Activated CD4-positive, alpha-beta T cell treated with anti-CD3 and anti-CD28 coated beads for 36 hours (primary cell): ENCODE measurements around the gene BFSP1. TPM values are rescaled to one million over a fixed set of nuclear protein-coding genes. Genes with fewer than 3 reads are reported as not detected.

Experiments
- ATAC-seq: fragments of 200-7000 bp; cut with Tn5 transposase; one replicate; pipeline ENCODE4 v1.10.0; 2021; ENCODE audit warnings: mild to moderate bottlenecking, moderate library complexity
- CTCF ChIA-PET: fragments of 350-600 bp; sonication (Branson Sonifier 250); formaldehyde crosslinking; loops from one replicate; lab custom pipeline; 2021; ENCODE audit warnings: antibody characterized with exemption; lab: Charles Lee
- POLR2A ChIA-PET: fragments of 350-600 bp; sonication (Branson Sonifier 250); formaldehyde crosslinking; loops from one replicate; lab custom pipeline; 2021; ENCODE audit warnings: antibody characterized with exemption, inconsistent platforms; lab: Charles Lee
- DNase-seq: peaks from one replicate; pipeline ENCODE4 v3.0.0-alpha.2; 2020
- H3K27ac Mint-ChIP-seq: one replicate; pipeline ENCODE4 v1.8.0; 2021; ENCODE audit warnings: mixed read lengths
- H3K27me3 Mint-ChIP-seq: one replicate; pipeline ENCODE4 v1.8.0; 2021; ENCODE audit warnings: mixed read lengths
- H3K36me3 Mint-ChIP-seq: one replicate; pipeline ENCODE4 v1.8.0; 2021; ENCODE audit warnings: low read depth, mixed read lengths
- H3K4me1 Mint-ChIP-seq: one replicate; pipeline ENCODE4 v1.8.0; 2021; ENCODE audit warnings: mixed read lengths
- H3K4me3 Mint-ChIP-seq: one replicate; pipeline ENCODE4 v1.8.0; 2021; ENCODE audit warnings: mild to moderate bottlenecking, moderate library complexity, mixed read lengths
- H3K9me3 Mint-ChIP-seq: one replicate; pipeline ENCODE4 v1.8.0; 2021; ENCODE audit warnings: low read depth, mixed read lengths
- intact Hi-C, 2 experiments: fragments of 100-400 bp; cut with DNase I in 1 of 2; cut with micrococcal nuclease in 1 of 2; formaldehyde crosslinking; loops; one replicate each; pipeline versions ENCODE4 v1.14.2 to v1.15.1; 2022 to 2024; cut with DNase I, micrococcal nuclease
- total RNA-seq, 2 experiments: library from RNA; stranded (reverse); gene quantifications; one replicate each; pipeline ENCODE4 v1.2.3, GENCODE V29; 2021

BFSP1 gene
- total RNA-seq, 2 experiments from 2014 or later: 0.12 to 0.23 TPM

DNA sequence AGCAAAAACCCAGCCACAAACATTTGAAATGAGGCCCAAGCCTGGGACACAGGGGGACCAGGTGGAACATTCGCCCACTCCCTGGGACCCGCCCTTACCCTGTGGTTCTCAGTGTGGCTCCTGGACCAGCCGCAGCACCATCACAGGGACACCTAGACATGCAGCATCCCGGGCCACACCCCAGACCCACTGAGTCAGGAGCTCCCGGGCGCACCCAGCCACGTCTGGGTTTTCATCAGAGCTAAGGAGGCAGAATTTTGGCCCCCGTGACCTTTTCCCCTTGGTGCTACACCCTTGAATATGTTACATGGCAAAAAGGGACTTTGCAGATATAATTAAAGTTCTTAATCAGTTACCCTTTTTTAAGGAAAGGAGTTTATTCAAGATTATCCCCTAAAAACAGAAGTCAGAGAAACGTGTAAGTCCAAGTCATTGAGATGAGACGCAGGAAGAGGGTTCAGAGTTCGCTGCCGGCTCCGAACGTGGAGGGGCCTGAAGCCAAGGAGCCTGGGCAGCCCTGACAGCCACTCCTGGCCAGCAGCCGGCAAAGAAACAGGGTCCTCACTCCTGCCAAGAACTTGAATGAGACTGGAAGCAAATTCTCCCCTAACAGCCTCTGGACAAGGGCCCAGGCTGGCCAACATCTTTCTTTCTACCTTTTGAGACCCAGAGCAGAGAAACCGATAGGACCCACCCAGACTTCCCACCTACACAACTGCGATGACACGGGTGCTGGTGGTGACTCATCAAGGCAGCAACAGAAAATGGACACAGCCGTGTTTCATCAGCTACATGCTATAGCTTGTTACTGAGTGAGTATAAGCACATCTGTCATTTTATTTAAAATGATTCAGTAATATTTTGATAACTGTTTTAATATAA, 25.3 kb downstream of the BFSP1 start:
- Mint-ChIP-seq H3K4me1 (peaks cover 28% of the 10 kb centered on the region), H3K4me3 (peak overlapping the region; percentile 70), H3K27ac (peak overlapping the region; percentile 80), H3K36me3 (no peaks in the 10 kb centered on the region), H3K27me3 (no peaks in the 10 kb centered on the region), H3K9me3 (no peaks in the 10 kb centered on the region)
- DNase-seq: peak; percentile 76
- POLR2A ChIA-PET: interaction anchor here (0.7 to 1.7 kb wide), 2 partner anchors 65 to 177 kb away, joined by 3 to 5 read pairs; no protein-coding TSS in a partner anchor
- intact Hi-C loops: loop anchor here (1.0 to 10.0 kb wide), 10 partner anchors 24 to 771 kb away; partner anchors contain the start of genes RRBP1 (in 2 of the 2), DSTN (in 1 of the 2), KAT14 (in 1 of the 2) and PET117 (in 1 of the 2)
- CTCF ChIA-PET: interaction anchor here (0.6 to 4.6 kb wide), 26 partner anchors 8 to 515 kb away, joined by 3 to 33 read pairs (median 4); partner anchors contain the start of genes BFSP1, DSTN and RRBP1
- peak; percentile 70 for ATAC-seq

DNA sequence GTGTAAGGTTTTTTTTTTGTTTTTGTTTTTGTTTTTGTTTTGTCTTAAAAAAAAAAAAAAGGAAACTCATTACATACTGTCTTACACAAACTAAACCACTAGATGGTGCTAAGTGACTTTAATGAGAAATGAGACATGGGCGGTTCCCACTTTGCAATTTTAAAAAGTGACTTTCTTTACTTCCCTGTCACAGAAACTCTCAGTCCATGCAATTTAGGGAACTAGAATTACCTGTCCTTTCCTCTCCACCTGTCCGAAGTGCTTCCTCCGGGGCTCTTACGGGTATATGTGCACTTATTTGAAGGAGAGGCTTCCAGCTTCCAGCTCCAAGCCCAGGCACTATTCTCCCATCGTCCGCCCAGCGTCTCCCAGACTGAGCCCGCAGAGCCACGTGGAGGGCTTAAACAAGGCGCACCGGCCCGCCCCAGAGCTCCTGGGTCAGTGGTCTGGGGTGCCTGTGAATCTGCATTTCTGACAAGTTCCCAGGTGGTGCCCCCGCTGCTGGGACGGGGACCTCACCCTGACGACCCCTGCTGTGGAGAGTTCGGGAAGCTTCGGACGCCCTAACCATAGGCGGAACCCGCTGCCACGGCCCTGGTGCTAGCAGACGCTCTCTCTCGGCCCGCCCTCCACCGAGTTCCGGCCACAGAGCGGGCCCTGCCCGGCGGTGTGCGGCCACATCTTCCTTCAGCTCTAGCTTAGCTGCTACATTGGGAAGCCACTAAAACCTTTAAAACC, 26.1 kb downstream of the BFSP1 start:
- intact Hi-C loops: loop anchor here (1.0 to 10.0 kb wide), 10 partner anchors 25 to 772 kb away; partner anchors contain the start of genes RRBP1 (in 2 of the 2), DSTN (in 1 of the 2), KAT14 (in 1 of the 2) and PET117 (in 1 of the 2)
- ATAC-seq (peak; percentile 68), DNase-seq (peak; percentile 53)
- H3K27ac Mint-ChIP-seq: peak overlapping the region; percentile 80
- H3K4me1 Mint-ChIP-seq: peaks cover 27% of the 10 kb centered on the region
- CTCF ChIA-PET: interaction anchor here (0.6 to 4.6 kb wide), 24 partner anchors 9 to 516 kb away, joined by 3 to 33 read pairs (median 4); partner anchors contain the start of genes BFSP1, DSTN and RRBP1
- POLR2A ChIA-PET: interaction anchor here (0.7 to 1.7 kb wide), 2 partner anchors 178 to 665 kb away, joined by 3 to 5 read pairs; no protein-coding TSS in a partner anchor
- no peaks in the 10 kb centered on the region for H3K36me3 Mint-ChIP-seq
- no peaks in the 10 kb centered on the region for H3K9me3 Mint-ChIP-seq
- H3K4me3 Mint-ChIP-seq: peak overlapping the region; percentile 70
- H3K27me3 Mint-ChIP-seq: no peaks in the 10 kb centered on the region

DNA sequence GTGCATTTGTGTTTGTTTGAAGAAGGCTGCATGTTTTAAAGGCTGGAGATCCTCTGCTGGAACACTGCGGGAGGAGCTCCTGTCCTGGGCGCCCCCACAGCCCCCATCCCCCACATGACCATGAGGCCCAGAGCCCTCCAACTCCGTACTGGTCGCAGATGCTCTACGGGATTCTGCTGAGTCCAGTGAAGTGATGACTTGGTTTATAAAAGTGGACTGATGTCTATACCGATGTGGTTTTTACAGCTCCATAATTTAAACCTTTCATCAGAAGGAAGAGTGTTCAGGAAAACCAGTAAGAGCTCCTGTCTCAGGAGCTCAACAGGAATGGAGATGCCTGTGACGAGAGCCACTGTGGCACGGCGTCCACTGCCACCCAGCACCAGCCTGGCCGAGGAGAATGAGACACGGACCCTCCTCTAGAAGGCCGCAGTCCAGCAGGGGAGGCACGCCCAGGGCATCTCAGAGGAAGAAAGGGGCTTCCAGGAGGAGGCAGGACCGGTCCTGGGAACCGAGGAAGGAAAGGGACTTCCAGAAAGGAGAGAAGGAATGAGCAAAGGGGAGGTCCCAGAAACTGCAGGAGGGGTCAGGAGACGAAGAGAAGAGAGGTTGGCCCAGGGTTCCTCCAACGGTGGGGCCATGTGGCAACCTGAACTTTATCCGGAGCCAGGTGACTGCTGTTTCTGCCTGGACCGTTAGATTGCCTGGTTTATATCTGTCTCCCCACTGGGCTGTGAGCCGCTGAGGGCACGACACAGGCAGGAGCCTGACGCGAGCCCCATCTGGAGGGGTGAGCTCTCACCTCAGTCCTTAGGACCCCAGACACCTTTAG, 26.9 kb downstream of the BFSP1 start:
- ATAC-seq (peak; percentile 14), DNase-seq (peak; percentile 10)
- no peak overlapping the region for H3K4me3 Mint-ChIP-seq
- H3K9me3 Mint-ChIP-seq: no peaks in the 10 kb centered on the region
- intact Hi-C loops: loop anchor here (1.0 to 10.0 kb wide), 6 partner anchors 33 to 773 kb away; partner anchors contain the start of genes DSTN (in 1 of the 2), KAT14 (in 1 of the 2) and PET117 (in 1 of the 2)
- no peaks in the 10 kb centered on the region for H3K27me3 Mint-ChIP-seq
- POLR2A ChIA-PET: interaction anchor here (0.7 kb wide), 1 partner anchor 666 kb away, joined by 3 read pairs; no protein-coding TSS in a partner anchor
- CTCF ChIA-PET: interaction anchor here (0.6 to 4.6 kb wide), 13 partner anchors 9 to 1089 kb away, joined by 3 to 33 read pairs (median 5); partner anchors contain the start of genes BFSP1, DSTN and RRBP1
- H3K27ac Mint-ChIP-seq: no peak overlapping the region
- H3K36me3 Mint-ChIP-seq: no peaks in the 10 kb centered on the region
- peaks cover 27% of the 10 kb centered on the region for H3K4me1 Mint-ChIP-seq

DNA sequence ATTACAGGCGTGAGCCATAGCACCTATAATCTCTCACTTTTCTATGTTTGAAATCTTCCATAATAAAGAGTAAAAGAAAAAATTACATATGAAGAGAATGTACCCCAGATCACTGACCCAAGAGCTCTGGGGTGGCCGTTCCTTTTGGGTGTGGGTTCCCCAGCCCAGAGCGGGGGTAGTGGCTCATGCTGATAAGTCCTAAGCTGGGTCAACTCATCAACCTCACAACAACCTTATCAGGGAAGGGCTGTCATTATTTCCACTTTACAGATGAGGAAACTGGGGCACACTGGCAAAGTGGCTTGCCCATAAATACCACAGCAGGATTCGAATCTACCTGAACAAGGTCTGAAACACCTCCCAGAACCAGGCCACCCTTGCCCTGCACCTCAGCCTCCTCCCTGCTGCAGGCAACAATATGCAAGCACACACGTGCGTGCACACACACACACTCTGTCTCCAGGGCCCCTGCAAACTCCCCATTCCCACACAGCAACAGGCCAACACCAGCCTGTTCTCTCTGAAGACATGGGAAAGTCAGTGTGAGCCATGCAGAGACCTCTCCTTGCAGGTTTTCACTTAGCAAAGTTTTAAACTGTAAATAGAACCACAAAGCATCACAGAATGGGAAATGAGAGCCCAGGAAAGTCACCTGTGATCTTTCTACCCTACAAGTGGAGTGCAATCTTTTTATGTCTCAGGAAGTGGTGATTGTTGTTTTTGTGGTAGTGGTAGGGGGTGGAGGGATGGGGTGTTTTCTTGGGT, 27.7 kb downstream of the BFSP1 start:
- no peak overlapping the region for H3K4me3 Mint-ChIP-seq
- H3K9me3 Mint-ChIP-seq: no peaks in the 10 kb centered on the region
- DNase-seq: no peak
- no peaks in the 10 kb centered on the region for H3K36me3 Mint-ChIP-seq
- POLR2A ChIA-PET: no interaction called here
- intact Hi-C loops: loop anchor here (1.0 to 10.0 kb wide), 6 partner anchors 33 to 773 kb away; partner anchors contain the start of genes DSTN (in 1 of the 2), KAT14 (in 1 of the 2) and PET117 (in 1 of the 2)
- H3K27me3 Mint-ChIP-seq: no peaks in the 10 kb centered on the region
- no peak for ATAC-seq
- no peak overlapping the region for H3K27ac Mint-ChIP-seq
- peaks cover 27% of the 10 kb centered on the region for H3K4me1 Mint-ChIP-seq
- CTCF ChIA-PET: interaction anchor here (0.6 to 4.6 kb wide), 8 partner anchors 10 to 1088 kb away, joined by 3 to 33 read pairs (median 16); partner anchors contain the start of genes BFSP1 and RRBP1

DNA sequence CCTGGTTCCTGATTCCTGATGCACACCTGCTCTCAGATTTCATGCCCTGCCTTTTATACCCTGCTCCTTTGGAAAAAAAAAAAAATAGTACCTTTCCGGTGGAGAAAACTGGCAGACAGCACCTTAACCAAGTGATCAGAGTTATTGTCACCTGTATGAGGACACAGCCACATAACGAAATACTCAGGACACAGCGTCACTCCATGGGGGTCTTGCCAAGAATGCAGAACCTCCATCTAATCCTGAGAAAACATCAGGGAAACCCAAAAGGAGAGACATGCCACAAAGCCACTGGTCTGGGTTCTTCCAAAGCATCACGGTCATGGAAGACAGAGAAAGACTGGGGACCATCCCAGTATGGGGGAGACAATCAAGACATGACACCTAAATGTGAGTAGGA, 29.1 kb downstream of the BFSP1 start:
- ChIA-PET CTCF (interaction anchor here (4.6 kb wide), 1 partner anchor 115 kb away, joined by 27 read pairs; no protein-coding TSS in a partner anchor), POLR2A (no interaction called here)
- Mint-ChIP-seq H3K36me3 (no peaks in the 10 kb centered on the region), H3K27me3 (no peaks in the 10 kb centered on the region), H3K27ac (no peak overlapping the region), H3K4me1 (peaks cover 27% of the 10 kb centered on the region), H3K9me3 (no peaks in the 10 kb centered on the region), H3K4me3 (no peak overlapping the region)
- intact Hi-C loops: loop anchor here (10.0 kb wide), 2 partner anchors 633 to 773 kb away; partner anchors contain the start of genes KAT14 (in 1 of the 2) and PET117 (in 1 of the 2)
- no peak for DNase-seq
- no peak for ATAC-seq

DNA sequence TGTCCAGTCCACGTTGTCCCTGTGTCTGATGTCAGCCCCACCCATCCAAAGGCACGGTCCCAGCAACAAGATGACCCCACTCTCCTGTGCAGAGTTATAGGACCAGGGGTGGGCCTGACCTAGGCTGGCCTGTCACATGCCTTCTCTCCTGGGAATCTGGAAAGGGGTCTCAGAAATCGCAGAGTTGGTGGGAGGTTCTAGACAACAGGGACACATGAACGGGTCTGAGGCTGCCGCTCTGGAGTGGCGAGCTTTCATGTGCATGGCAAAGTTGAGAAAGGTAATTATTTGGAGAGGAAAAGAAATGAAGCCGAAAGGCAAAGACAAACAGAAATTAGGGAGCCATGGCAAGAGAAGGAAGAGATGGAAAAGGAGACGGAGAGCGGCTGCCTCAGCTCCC, 29.5 kb downstream of the BFSP1 start:
- no peaks in the 10 kb centered on the region for H3K9me3 Mint-ChIP-seq
- ChIA-PET CTCF (no interaction called here), POLR2A (no interaction called here)
- ATAC-seq (no peak), DNase-seq (no peak)
- H3K4me1 Mint-ChIP-seq: peaks cover 27% of the 10 kb centered on the region
- no peaks in the 10 kb centered on the region for H3K36me3 Mint-ChIP-seq
- H3K27me3 Mint-ChIP-seq: no peaks in the 10 kb centered on the region
- H3K4me3 Mint-ChIP-seq: no peak overlapping the region
- H3K27ac Mint-ChIP-seq: no peak overlapping the region
- intact Hi-C loops: loop anchor here (10.0 kb wide), 2 partner anchors 633 to 773 kb away; partner anchors contain the start of genes KAT14 (in 1 of the 2) and PET117 (in 1 of the 2)

DNA sequence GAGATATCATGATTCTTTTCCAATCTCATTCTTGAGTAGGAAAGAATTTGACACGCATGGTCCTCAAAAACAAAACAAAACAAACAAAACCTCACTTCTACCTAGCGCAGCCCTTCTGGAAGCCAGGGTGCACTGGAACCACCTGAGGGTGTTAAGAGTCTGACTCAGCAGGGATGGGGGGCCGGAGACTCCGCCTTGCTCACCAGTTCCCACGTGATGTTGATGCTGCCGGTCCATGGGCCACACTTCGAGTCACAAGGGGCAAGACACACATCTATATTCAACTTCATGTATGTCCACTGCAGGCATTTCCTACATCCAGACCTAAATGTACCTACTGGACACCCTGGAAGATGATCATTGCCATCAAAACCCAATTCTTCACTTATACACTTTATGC, 30.4 kb downstream of the BFSP1 start:
- DNase-seq (no peak), ATAC-seq (no peak)
- Mint-ChIP-seq H3K36me3 (no peaks in the 10 kb centered on the region), H3K4me3 (no peak overlapping the region), H3K4me1 (peaks cover 23% of the 10 kb centered on the region), H3K9me3 (no peaks in the 10 kb centered on the region), H3K27ac (no peak overlapping the region), H3K27me3 (no peaks in the 10 kb centered on the region)
- ChIA-PET CTCF (interaction anchor here (0.7 kb wide), 1 partner anchor 178 kb away, joined by 4 read pairs; no protein-coding TSS in a partner anchor), POLR2A (no interaction called here)
- intact Hi-C loops: loop anchor here (10.0 kb wide), 2 partner anchors 634 to 774 kb away; partner anchors contain the start of genes KAT14 (in 1 of the 2) and PET117 (in 1 of the 2)

DNA sequence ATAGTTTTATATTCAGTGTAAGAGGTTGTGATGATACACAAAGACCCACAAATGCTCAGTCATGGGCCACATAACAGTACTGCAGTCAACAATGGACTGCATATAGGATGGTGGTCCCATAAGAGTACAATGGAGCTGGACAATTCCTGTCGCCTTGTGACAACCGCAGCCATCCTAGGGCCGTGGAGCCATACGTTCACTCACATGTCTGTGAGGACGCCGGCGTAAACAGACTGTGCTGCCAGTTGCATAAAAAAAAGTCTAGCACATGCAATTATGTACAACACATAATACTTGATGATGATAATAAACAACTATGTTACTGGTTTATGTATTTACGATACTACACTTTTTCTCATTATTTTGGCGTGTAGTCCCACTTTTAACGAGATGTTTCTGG, 30.9 kb downstream of the BFSP1 start:
- CTCF ChIA-PET: interaction anchor here (0.7 kb wide), 1 partner anchor 179 kb away, joined by 4 read pairs; no protein-coding TSS in a partner anchor
- H3K4me1 Mint-ChIP-seq: peaks cover 17% of the 10 kb centered on the region
- no peak overlapping the region for H3K27ac Mint-ChIP-seq
- H3K9me3 Mint-ChIP-seq: no peaks in the 10 kb centered on the region
- intact Hi-C loops: loop anchor here (10.0 kb wide), 2 partner anchors 635 to 775 kb away; partner anchors contain the start of genes KAT14 (in 1 of the 2) and PET117 (in 1 of the 2)
- DNase-seq: no peak
- H3K27me3 Mint-ChIP-seq: no peaks in the 10 kb centered on the region
- POLR2A ChIA-PET: no interaction called here
- H3K4me3 Mint-ChIP-seq: no peak overlapping the region
- H3K36me3 Mint-ChIP-seq: no peaks in the 10 kb centered on the region
- no peak for ATAC-seq

DNA sequence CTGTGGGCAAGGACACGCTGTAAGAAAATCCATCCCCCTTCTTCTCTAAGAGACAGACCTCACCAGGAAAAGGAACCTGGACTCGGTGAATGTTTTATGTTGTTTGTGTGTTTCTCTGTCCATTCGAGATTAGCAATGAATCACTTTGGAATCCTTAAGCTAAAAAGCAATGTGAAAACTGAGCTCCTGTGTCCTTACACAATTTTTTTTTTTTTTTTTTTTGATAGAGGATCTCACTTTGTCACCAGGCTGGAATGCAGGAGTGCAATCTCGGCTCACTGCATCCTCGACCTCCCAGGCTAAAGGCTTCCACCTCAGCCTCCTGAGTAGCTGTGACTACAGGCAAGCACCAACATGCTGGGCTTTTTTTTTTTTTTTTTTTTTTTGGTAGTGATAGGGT, 32.1 kb downstream of the BFSP1 start:
- ChIA-PET CTCF (interaction anchor here (0.6 to 0.7 kb wide), 3 partner anchors 8 to 439 kb away, joined by 3 to 4 read pairs (median 3); no protein-coding TSS in a partner anchor), POLR2A (no interaction called here)
- ATAC-seq: no peak
- H3K4me1 Mint-ChIP-seq: peaks cover 6% of the 10 kb centered on the region
- no peaks in the 10 kb centered on the region for H3K36me3 Mint-ChIP-seq
- intact Hi-C loops: no loop called here
- H3K27ac Mint-ChIP-seq: no peak overlapping the region
- no peaks in the 10 kb centered on the region for H3K27me3 Mint-ChIP-seq
- DNase-seq: no peak
- no peak overlapping the region for H3K4me3 Mint-ChIP-seq
- no peaks in the 10 kb centered on the region for H3K9me3 Mint-ChIP-seq
